Testis (tissue), 3 donors: Measurements from ENCODE around the gene CLIP4. TPM values are rescaled to one million over a fixed set of nuclear protein-coding genes. Genes with fewer than 3 reads are reported as not detected.

Source experiments
- DNase-seq: peaks from one replicate; pipeline ENCODE4 v3.0.0-alpha.2; 2019
- H3K27ac ChIP-seq, 2 donors: fragments of 200-600 bp; sonication (generic); one replicate each; pipeline ENCODE4 v1.5.1; 2019
- H3K27me3 ChIP-seq: fragments of 200-600 bp; sonication (generic); one replicate; pipeline ENCODE4 v1.5.1; 2019
- H3K36me3 ChIP-seq: fragments of 200-600 bp; sonication (generic); one replicate; pipeline ENCODE4 v1.5.1; 2017; ENCODE audit warnings: low read depth; ENCODE audit errors: missing control alignments
- H3K4me1 ChIP-seq: fragments of 200-600 bp; sonication (generic); one replicate; pipeline ENCODE4 v1.5.1; 2019
- H3K4me3 ChIP-seq, 2 donors: fragments of 200-600 bp; sonication (generic); one replicate each; pipeline ENCODE4 v1.5.1; 2017 to 2019
- H3K9me3 ChIP-seq: fragments of 200-600 bp; sonication (generic); one replicate; pipeline ENCODE4 v1.5.1; 2017
- POLR2A ChIP-seq: fragments of 450-650 bp; IDR thresholded peaks from one replicate; pipeline ENCODE4 v1.6.1; 2017; ENCODE audit warnings: antibody characterized with exemption, mild to moderate bottlenecking, moderate library complexity
- WGBS, 2 donors: methylation state at CpG; one replicate each; pipeline ENCODE4 v1.1.5; 2018; 5-methylcytosine and 5-hydroxymethylcytosine counted together
- intact Hi-C: fragments of 100-400 bp; cut with DNase I; formaldehyde crosslinking; loops from one replicate; pipeline ENCODE4 v1.15.1; 2023; ENCODE audit warnings: low total_unique reads
- polyA plus RNA-seq: library from polyadenylated mRNA; stranded (reverse); fragments of 350-450 nt; fragmentation: Illumina TruSeq; extraction: RNeasy Lipid Tissue Mini Kit (QIAGEN cat#74804); gene quantifications from one replicate; pipeline ENCODE4 v1.2.3, GENCODE V29; 2014; ENCODE audit warnings: low read depth, low replicate concordance; ENCODE audit not compliant: insufficient read depth
- total RNA-seq, 2 donors: library from RNA; depleted of rRNA; stranded (reverse); fragments of >200 nt; gene quantifications; one replicate each; pipeline ENCODE4 v1.2.3, GENCODE V29; 2016
- TF ChIP-seq, protein P1 (sequence below), 3 experiments: fragments of 450-650 bp in 2 of 3; fragments of 200-600 bp in 1 of 3; sonication (generic) in 1 of 3; IDR thresholded peaks; one replicate each; pipeline ENCODE4 v1.5.1; 2016 to 2019; ENCODE audit warnings: antibody characterized with exemption in 3 of 3, mild to moderate bottlenecking in 2 of 3, moderate library complexity in 1 of 3

Gene CLIP4
- total and polyA plus RNA-seq, 3 donors from 2014 or later, result 38.2 to 54.3 (median 43.1) TPM

- 75 to 89% methylated on average over 2 to 4 of the region's 4 CpGs for WGBS, 2 donors
- Histone ChIP-seq H3K36me3 (no peaks in the 10 kb centered on the region), H3K27me3 (no peaks in the 10 kb centered on the region), H3K27ac (no peak overlapping the region), H3K4me3 (no peak overlapping the region), H3K4me1 (peaks cover 2% of the 10 kb centered on the region), H3K9me3 (no peaks in the 10 kb centered on the region)
- DNase-seq, result no peak
- intact Hi-C loops, result no loop called here
- TF ChIP-seq, protein P1, sequence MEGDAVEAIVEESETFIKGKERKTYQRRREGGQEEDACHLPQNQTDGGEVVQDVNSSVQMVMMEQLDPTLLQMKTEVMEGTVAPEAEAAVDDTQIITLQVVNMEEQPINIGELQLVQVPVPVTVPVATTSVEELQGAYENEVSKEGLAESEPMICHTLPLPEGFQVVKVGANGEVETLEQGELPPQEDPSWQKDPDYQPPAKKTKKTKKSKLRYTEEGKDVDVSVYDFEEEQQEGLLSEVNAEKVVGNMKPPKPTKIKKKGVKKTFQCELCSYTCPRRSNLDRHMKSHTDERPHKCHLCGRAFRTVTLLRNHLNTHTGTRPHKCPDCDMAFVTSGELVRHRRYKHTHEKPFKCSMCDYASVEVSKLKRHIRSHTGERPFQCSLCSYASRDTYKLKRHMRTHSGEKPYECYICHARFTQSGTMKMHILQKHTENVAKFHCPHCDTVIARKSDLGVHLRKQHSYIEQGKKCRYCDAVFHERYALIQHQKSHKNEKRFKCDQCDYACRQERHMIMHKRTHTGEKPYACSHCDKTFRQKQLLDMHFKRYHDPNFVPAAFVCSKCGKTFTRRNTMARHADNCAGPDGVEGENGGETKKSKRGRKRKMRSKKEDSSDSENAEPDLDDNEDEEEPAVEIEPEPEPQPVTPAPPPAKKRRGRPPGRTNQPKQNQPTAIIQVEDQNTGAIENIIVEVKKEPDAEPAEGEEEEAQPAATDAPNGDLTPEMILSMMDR (IDR thresholded peaks at IDR 0.05), result no peak
- TF ChIP-seq POLR2A, result no peak
These were observed 104.2 kb downstream of the CLIP4 start for GRCh38 chr2:29219374-29219773.

- Histone ChIP-seq H3K4me3 (no peak overlapping the region), H3K4me1 (peaks cover 2% of the 10 kb centered on the region), H3K9me3 (no peaks in the 10 kb centered on the region), H3K27me3 (no peaks in the 10 kb centered on the region), H3K27ac (no peak overlapping the region), H3K36me3 (no peaks in the 10 kb centered on the region)
- 66 to 70% methylated on average over 12 of the region's 12 CpGs for WGBS, 2 donors
- TF ChIP-seq POLR2A, result no peak
- TF ChIP-seq, protein P1 (IDR thresholded peaks at IDR 0.05), result no peak
- intact Hi-C loops, result no loop called here
- DNase-seq, result peak; percentile 26
These were observed 105.5 kb downstream of the CLIP4 start for GRCh38 chr2:29220506-29221270.

- DNase-seq, result no peak
- Histone ChIP-seq H3K27me3 (no peaks in the 10 kb centered on the region), H3K9me3 (no peaks in the 10 kb centered on the region), H3K36me3 (no peaks in the 10 kb centered on the region), H3K4me3 (no peak overlapping the region), H3K4me1 (peaks cover 2% of the 10 kb centered on the region), H3K27ac (no peak overlapping the region)
- WGBS, 2 donors, result 86 to 90% methylated on average over 11 of the region's 11 CpGs
- TF ChIP-seq, protein P1 (IDR thresholded peaks at IDR 0.05), result no peak
- no peak for TF ChIP-seq POLR2A
- intact Hi-C loops, result no loop called here
These were observed 107.4 kb downstream of the CLIP4 start for GRCh38 chr2:29222381-29223179.

GRCh38 chr2:29223257-29223656, 108.0 kb downstream of the CLIP4 start:
- Histone ChIP-seq H3K9me3 (no peaks in the 10 kb centered on the region), H3K27ac (no peak overlapping the region), H3K36me3 (no peaks in the 10 kb centered on the region), H3K4me3 (no peak overlapping the region), H3K4me1 (peaks cover 2% of the 10 kb centered on the region), H3K27me3 (no peaks in the 10 kb centered on the region)
- TF ChIP-seq, protein P1 (IDR thresholded peaks at IDR 0.05), result no peak
- TF ChIP-seq POLR2A, result no peak
- no peak for DNase-seq
- intact Hi-C loops, result no loop called here
- 91 to 94% methylated on average over 11 of the region's 11 CpGs for WGBS, 2 donors
